Fibroblast of villous mesenchyme (primary cell): ENCODE data around the gene CCDC27. TPM values are rescaled to one million over a fixed set of nuclear protein-coding genes. Genes with fewer than 3 reads are reported as not detected.

Experiments used
- DNase-seq: peaks from one replicate; pipeline ENCODE4 v3.0.0-alpha.2; 2010; ENCODE audit warnings: low read depth
- H3K4me3 ChIP-seq: 2 replicates; pipeline ENCODE4 v1.5.1; 2011; ENCODE audit warnings: low read depth, mild to moderate bottlenecking, low read length
- total RNA-seq: library from RNA; depleted of rRNA; stranded (reverse); fragments of >200 nt; gene quantifications from 2 replicates; pipeline ENCODE4 v1.2.3, GENCODE V29; 2012
- TF ChIP-seq, protein P1 (sequence below): IDR thresholded peaks from 2 replicates; pipeline ENCODE4 v1.5.1; 2012; ENCODE audit warnings: low read depth, mild to moderate bottlenecking, low read length; ENCODE audit not compliant: insufficient read depth

Gene CCDC27
- total RNA-seq, 1 donor: not detected

DNA sequence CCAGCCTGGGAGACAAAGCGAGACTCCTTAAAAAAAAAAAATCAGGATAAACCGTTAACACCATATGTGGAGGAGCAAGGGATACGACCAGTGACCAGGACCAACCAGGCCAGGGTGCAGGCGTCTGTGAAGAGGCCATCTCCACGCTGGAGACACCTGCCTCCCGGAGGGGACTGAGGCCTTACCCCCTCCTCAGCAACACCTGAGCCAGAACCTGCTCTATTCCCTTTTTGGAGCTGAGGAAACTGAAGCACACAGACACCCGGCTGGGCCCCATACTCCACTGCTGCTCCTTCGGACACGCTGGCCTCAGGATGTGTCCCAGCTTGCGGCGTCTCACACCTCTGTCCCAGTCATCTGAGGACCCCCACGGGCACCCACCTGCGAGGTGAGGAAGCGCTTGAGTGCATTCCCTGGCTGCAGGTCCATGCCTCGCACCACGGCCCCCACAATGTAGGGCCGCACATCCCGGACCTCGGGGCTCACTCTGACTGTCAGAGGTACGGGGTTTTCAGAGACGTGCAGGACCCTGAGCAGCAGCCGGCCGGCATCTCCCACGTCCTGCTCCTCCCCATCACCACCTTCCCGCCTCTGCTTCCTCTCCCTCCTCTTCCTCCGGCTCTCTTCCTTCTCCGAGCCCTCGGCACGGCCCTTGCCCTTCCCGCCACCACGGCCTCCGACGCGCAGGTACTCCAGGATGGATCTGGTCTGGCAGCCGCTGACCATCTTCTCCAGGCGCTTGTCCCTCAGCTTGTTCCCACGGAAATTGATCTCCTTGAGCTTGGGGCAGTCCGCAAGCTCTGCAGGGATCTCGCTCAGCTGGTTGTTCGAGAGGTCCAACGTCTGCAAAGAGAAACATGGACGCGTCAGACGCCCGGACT lies 34.5 kb downstream of the CCDC27 start:
- TF ChIP-seq, protein P1, sequence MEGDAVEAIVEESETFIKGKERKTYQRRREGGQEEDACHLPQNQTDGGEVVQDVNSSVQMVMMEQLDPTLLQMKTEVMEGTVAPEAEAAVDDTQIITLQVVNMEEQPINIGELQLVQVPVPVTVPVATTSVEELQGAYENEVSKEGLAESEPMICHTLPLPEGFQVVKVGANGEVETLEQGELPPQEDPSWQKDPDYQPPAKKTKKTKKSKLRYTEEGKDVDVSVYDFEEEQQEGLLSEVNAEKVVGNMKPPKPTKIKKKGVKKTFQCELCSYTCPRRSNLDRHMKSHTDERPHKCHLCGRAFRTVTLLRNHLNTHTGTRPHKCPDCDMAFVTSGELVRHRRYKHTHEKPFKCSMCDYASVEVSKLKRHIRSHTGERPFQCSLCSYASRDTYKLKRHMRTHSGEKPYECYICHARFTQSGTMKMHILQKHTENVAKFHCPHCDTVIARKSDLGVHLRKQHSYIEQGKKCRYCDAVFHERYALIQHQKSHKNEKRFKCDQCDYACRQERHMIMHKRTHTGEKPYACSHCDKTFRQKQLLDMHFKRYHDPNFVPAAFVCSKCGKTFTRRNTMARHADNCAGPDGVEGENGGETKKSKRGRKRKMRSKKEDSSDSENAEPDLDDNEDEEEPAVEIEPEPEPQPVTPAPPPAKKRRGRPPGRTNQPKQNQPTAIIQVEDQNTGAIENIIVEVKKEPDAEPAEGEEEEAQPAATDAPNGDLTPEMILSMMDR: no peak
- DNase-seq: no peak
- no peak overlapping the region for H3K4me3 ChIP-seq

DNA sequence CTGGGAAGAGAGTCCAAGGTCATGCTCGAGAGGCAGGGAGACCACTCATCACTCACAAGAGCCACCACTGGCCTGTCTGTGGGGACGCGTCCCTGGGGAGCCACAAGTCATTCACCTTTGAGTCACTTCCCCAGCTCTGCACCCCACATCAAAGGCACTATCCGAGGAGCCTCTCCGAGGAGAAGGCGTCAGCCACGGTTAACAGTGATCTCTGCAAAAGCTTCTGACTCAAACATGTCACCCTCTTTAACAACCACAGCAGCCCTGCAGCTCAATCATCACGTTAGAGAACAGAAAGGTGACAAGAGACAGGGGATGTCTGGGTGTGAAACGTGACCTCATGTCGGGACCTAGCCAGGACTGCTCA lies 35.1 kb downstream of the CCDC27 start:
- no peak for DNase-seq
- no peak overlapping the region for H3K4me3 ChIP-seq
- TF ChIP-seq, protein P1: no peak

DNA sequence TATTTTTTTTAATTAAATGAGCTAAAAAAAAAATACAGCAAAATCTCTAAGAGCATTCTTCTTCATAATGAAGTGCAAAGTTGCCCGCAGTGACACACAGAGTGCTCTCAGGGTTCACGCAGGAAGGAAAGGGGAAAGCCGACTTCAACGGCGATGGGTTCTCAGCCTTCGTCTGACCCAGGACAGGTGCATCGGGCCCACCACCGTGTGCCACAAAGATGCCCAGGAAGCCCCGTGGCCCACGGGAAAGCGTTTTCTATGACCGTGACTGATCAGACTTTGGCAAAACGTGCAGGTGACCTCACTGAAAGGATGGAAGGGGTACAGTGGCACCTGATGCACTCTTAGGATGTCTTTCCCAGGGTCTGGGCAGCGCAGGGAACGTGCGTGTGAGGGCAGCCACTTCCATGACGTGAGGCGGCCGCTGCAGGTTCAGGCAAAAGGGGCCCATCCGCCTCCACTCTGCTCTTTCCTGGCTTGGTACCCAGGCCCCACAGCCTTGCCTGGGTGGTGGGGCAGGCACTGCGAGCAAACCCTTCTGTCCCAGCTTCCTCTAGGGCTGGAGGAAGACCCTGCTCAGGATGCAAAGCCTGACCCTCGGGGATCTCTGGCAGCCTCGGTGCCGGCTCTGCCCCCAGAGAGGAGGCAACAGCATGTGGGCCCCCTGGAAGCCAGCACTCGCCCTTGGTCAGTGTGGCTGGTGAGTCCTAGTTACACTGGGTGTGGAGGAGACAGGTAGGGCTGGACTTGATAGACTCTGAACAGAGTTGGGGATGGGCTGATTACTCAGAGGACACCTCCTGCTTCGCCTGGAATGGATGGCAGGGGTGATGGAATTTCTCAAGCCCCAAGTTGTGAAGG lies 35.7 kb downstream of the CCDC27 start:
- H3K4me3 ChIP-seq: no peak overlapping the region
- no peak for DNase-seq
- TF ChIP-seq, protein P1: no peak

DNA sequence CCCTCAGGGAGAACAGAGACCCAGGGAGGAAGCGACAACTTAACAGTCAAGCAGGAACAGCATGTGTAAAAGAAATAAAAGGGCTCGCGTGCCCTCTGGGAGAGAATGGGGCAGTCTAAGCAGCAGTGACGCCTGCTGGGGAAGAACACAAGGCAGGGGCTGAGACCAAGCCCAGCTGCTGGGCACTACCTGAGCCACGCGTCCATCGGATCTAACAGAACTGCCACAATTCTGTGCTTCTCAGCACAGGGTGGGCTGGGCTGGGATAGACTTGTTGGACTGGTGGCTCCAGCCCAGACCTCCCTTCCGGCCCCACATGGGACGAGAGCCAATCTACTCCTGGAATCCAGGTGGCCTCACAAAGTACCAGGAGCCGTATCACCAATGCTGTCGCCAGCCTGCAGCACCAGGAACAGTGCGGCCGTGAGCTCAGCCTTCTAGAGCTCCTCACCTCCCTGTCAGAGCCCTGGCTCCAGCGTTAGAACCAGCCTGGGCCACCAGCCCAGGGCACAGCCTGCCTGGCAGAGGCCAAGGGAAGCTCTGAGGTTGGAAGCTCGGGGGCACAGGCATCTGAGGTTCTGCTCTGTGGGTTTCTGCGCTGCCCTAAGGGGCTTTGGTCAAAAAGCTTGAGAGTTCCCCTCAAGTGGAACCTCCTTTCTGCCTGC lies 36.6 kb downstream of the CCDC27 start:
- H3K4me3 ChIP-seq: no peak overlapping the region
- TF ChIP-seq, protein P1: no peak
- DNase-seq: no peak

DNA sequence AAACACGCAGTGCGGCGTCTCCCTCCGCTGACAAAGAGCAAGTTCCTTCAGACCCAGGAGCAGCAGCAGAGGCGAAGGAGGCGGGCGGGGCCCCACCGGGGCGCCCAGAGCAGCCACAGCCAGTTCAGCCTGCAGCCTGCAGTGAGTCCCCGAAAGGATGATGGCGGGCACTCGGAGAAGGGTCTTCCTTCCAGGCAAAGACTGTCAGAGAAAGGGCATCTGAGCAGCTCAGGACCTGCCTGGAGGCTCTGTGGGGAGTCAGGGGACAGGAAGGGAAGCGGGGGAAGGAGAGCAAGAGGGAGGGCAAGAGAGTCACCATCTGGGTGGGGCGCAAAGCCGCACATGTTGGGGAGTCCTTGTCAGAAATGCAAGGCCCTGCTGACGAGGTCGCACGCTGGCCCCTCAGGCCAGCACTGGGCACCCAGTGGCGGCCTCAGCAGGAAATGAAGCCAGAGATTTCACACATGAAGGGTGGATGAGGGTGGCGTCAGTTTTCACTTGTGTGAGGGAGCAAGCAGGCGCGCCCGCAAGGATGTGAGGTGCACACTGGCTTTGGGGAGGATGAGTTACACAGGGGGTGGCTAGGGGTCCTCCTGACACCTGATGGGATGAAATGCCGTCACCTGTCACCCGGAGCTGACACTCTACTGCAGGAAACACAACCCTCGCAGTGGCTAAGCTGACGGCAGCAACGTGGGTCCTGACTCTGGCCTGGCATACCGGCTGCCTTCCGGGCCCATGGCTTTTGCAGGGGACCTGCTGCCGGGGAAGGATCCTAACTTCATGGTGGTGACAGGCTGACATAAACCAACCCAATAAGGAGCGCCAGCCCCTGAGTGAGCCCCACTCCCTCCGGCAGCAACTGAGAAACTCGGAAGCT lies 37.4 kb downstream of the CCDC27 start:
- TF ChIP-seq, protein P1: no peak
- H3K4me3 ChIP-seq: no peak overlapping the region
- DNase-seq: no peak

DNA sequence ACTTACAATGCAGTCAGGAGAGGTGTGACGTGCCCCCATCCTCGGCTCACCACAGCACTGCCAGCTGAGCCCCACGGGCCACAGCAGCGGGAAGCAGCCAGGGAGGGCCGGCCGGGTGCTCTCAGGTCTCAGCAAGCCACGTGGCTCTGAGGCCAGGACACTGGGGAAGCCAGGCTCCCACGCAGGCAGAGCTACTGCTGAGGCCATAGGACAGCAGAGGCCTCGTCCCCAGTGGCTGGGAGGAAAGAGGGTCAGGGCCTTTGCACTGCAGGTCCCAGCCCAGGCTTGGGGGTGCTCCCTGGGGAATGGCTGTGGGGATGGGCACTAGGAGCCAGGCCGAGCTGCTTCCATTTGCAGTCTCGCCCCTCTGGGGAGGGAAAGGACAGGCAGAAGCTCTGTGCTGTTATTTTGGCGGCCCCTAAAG lies 38.3 kb downstream of the CCDC27 start:
- TF ChIP-seq, protein P1: no peak
- DNase-seq: no peak
- no peak overlapping the region for H3K4me3 ChIP-seq
